ENCODE results near the gene NAGPA.
"Not testable (repeated sequence)": the region's sequence is repeated elsewhere in the genome, so short reads cannot be mapped to it uniquely, and the experiment has no call there.

Gene NAGPA, protein sequence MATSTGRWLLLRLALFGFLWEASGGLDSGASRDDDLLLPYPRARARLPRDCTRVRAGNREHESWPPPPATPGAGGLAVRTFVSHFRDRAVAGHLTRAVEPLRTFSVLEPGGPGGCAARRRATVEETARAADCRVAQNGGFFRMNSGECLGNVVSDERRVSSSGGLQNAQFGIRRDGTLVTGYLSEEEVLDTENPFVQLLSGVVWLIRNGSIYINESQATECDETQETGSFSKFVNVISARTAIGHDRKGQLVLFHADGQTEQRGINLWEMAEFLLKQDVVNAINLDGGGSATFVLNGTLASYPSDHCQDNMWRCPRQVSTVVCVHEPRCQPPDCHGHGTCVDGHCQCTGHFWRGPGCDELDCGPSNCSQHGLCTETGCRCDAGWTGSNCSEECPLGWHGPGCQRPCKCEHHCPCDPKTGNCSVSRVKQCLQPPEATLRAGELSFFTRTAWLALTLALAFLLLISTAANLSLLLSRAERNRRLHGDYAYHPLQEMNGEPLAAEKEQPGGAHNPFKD
- total RNA-seq = 17.1 to 102 (median 51.3) reads per million in 18 experiments

- DNase-seq = peak; percentile 73 to 85
These were observed at the start of gene NAGPA for GRCh38 chr16:5033256-5034166. Gene NAGPA, minus strand, starts transcription at chr16:5033935. Its CDS starts 21 bp downstream, at chr16:5033914.

DNA sequence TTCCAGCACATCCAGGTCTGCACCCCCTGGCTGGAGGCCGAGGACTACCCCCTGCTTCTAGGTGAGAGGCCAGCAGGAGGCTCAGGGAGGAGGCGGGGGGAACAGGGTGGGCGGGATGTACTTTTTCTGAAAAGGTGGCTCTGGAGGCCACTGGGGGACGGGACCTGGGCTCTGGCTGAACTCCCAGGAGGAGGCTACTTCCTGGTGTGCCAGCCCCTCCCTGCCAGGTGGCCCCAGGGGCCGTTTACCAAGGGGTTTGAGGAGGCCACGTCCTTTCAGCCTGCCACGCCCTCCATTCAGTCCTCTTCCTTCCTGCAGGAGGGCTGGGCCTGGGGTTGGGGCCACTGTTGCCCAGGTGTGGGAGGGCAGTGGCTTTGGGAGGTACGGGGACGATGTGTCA lies 47.3 kb upstream of the NAGPA start:
- DNase-seq = not testable (repeated sequence)

DNA sequence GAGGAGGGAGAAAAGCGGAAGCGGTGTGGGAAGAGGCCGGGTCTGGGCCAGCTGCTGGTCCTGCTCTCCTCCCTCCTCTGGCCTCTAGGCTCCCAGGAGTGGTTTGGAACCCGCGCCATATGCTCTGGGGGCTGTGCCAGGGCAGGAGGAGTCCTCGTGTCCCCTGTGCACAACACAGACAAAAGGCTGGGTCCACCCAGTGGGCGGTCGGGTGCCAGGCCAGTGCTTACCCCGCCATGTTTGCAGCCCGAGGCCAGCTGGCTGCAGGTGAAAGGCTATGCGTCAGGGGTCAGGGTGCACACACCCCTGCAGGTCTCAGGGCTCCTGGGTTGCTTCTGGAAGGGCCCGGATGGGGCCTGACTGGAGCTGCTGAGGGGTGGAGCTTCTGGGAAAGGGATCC lies 46.7 kb upstream of the NAGPA start:
- not testable (repeated sequence) for DNase-seq

GRCh38 chr16:5078626-5079025 lies 44.9 kb upstream of the NAGPA start:
- DNase-seq = no peak

DNA sequence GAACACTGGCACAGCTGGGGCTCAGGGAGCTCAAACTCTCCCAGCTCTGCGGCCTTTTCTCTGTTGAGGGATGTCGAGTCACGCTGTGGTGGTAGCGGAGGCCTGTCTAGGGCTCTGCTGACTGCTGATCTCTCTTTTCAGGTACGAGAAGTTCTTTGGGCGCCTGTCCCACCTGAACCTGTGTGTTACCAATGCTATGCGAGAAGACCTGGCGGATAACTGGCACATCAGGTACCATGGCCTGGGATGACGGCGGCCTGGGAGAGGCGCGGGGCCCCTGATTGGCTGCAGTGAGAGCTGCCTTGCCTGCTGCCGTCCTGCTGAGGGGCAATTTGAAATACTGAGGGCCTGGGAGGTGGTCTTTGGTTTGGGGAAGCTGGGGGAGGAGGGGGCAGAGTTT lies 43.6 kb upstream of the NAGPA start:
- no peak for DNase-seq

DNA sequence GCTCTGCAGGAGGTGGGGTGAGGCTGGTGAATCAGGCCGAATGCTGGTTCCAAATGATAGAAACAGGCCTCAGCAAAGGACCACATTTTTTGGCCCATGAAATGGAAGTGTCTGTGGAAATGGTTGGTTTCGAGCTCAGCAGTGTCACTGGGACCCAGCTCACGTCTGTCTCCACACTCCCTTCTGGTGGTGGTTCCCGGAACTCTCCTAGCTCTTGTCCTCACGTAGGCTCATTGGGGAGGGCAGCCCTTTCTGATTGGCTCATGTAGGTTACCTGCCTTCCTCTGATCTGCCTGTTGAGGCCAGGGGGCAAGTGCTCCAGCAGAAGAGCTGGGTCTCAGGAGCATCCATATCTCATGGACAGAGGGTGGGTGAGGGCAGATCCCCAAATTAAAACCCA lies 41.9 kb upstream of the NAGPA start:
- no peak for DNase-seq

DNA sequence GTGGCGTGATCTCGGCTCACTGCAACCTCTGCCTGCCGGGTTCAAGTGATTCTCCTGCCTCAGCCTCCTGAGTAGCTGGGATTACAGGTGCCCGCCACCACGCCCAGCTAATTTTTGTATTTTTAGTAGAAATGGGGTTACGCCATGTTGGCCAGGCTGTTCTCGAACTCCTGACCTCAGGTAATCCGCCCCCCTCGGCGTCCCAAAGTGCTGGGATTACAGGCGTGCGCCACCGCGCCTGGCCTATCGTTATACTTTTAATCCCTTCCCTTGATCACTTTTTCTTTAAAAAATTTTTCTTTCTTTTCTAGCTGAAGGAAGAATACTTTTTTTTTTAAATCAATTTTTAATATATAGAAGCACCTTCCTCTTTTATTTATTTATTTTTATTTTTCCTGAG lies 40.0 kb upstream of the NAGPA start:
- not testable (repeated sequence) for DNase-seq

DNA sequence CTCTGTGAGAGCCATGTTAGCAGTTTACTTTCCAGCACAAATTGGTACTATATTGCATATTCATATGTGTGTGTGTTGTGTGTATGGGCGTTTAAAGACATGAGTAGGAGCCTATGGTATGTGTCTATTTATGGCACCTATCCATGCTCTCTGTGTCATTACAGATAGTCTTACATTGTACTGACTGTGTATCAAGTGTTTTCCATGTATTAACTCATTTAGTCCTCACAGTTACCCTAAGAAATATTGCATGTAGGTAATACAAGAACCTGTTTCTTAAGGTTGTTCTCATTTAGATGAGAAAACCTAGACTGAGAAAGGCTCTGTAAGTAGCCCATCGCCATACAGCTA lies 39.5 kb upstream of the NAGPA start:
- no peak for DNase-seq

GRCh38 chr16:5072334-5073278 lies 38.9 kb upstream of the NAGPA start:
- DNase-seq = no peak

- peak; percentile 88 to 93 for DNase-seq
These were observed 38.1 kb upstream of the NAGPA start, which contains the start of gene ALG1 for GRCh38 chr16:5071681-5072333. Gene ALG1, plus strand, starts transcription at chr16:5071843. Its CDS starts 7 bp downstream, at chr16:5071850.

- no peak for DNase-seq
These were observed 37.6 kb upstream of the NAGPA start for GRCh38 chr16:5071341-5071680.

DNA sequence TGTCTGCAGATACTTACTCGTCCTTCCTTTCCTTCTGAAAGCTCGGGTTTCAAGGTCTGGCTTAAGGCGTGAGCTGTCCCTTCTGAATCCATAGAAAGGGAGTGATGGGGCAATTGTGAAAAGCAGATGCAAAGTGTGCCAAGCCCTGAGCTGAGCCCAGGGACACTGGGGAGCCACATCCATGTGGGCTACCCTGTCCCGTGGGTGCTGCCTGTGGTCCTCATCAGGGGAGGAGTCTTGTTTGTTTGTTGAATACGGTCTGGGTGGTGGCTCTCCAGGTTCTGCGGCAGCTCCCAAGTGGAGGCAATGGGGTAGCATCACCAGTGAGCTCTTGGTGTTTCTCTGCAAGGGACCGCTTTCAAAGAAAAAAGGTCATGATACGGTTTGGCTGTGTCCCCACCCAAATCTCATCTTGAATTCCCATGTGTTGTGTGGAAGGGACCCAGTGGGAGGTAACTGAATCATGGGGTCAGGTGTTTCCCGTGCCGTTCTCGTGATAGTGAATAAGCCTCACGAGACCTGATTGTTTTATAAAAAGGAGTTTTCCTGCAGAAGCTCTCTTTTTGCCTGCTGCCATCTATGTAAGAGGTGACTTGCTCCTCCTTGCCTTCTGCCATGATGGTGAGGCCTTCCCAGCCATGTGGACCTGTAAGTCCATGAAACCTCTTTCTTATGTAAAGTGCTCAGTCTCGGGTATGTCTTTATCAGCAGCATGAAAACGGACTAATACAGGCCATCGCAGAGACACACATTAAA lies 36.9 kb upstream of the NAGPA start:
- no peak for DNase-seq

DNA sequence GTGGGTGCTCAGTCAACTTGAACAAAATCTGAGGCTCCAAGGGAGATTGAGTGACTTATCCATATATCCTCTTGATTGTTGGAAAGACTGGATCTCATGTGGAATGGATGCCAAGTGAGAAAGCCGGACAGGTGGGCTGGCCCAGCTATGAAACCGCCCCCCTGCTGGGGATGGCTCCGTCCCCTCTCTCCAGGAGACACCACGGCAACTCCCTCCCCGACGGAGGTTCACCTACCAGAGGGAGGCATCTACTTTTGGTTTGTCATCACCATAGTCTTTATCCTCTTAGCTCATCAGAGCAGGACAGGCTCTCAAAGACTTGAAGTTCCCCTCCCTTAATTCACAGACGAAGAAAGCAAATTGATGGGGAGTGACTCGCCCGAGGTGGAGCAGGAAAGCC lies 36.1 kb upstream of the NAGPA start:
- no peak for DNase-seq

DNA sequence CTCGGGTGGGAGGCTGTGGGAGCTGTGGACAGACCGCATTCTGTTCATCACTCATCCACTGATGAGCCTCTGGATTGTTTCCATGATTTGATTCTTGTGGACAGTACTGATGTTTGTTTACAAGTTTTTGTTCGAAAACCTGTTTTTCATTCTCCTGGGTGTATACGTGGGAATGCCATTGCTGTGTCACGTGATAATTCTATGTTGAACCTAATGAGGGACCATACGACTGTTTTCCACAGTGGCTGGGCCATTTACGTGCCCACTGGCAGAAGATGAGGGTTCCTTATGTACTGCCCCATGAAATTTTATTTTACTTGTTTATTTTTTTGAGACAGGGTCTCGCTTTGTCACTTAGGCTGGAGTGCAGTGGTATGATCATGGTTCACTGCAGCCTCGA lies 35.3 kb upstream of the NAGPA start:
- no peak for DNase-seq

DNA sequence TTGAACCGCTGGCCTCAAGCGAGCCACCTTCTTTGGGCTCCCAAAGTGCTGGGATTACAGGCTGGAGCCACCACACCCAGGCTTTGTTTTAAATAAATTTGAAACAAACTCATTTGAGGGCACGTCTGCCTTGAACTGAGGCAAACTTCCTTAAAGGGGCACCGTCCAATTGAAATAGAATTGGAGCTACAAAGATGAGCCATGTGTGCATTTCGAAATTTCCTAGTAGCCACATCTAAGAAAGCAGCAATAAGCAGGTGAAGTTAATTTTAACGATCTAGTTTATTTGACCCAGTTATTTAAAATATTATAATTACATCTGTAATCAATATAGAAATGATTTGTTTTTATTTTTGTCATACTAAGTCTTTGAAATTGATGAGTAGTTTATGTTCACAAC lies 32.8 kb upstream of the NAGPA start:
- no peak for DNase-seq

GRCh38 chr16:5065813-5066212 lies 32.1 kb upstream of the NAGPA start, which contains the start of gene C16orf89:
Gene C16orf89, minus strand, starts transcription at chr16:5065956. Its CDS starts 48 bp downstream, at chr16:5065908.
- DNase-seq = no peak

GRCh38 chr16:5065326-5065725 lies 31.6 kb upstream of the NAGPA start:
- no peak for DNase-seq

GRCh38 chr16:5064915-5065314 lies 31.2 kb upstream of the NAGPA start:
- DNase-seq = no peak

DNA sequence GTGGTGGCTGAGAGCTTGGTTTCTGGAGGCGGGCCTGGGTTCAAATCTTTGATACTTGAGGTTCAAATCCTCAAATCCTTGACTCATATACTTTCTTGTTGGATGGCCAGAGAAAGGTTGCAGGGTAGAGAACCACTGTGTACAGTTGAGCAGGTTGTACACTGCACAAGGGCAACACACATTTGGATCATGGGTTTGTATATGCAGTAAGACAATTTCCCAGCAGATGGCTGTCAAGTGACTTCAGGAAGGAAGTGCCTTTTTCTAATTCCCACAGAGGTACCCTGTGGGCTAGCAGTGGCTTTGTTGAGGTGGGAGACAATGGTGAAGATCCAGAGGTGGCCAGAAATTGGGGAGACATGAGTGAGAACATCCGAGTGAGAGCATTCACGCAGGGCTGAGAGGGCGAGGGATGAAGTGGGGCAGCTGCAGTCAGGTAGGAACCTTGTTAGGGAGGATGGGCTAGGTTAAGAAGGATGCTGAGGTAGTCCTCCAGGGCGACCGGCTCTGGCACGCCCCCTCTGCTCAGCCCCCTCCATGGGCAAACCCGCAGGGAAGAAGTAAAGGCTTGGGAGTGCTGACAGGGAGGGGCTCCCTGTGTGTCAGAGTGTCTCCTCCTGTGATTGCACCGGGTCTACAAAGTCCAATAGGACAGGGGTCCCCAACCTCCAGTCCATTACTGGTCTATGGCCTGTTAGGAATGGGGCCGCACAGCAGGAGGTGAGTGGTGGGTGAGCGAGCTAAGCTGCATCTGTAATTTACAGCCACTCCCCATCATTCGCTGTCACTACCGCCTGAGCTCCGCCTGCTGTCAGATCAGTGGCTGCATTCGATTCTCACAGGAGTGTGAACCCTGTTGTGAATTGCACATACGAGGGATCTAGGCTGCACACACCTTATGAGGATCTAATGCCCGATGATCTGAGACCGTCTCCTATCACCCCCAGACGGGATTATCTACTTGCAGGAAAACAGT lies 29.3 kb upstream of the NAGPA start:
- DNase-seq = no peak

GRCh38 chr16:5062051-5062450 lies 28.3 kb upstream of the NAGPA start:
- no peak for DNase-seq

Measured in inflammatory macrophage (primary cell).